ENCODE measurements around the gene NCS1. TPM values are rescaled to one million over a fixed set of nuclear protein-coding genes. Genes with fewer than 3 reads are reported as not detected.

Gene NCS1
- total and polyA plus RNA-seq, 9 of the 15 experiments (the other 6 are each of a cell fraction or from before 2014, with no cell fraction given), result 0.28 to 27.0 (median 9.6) TPM

- no peak overlapping the region for H3K4me2 ChIP-seq (ENCODE audit: insufficient read depth, low read length)
- no peak overlapping the region for H3K9ac ChIP-seq (ENCODE audit: insufficient read depth in 1 of 2, low read depth in 2 of 2, low read length in 2 of 2)
- no peaks in the 10 kb centered on the region for H3K36me3 ChIP-seq (ENCODE audit: control insufficient read depth, insufficient read depth, low read length)
- H3K79me2 ChIP-seq (ENCODE audit: control insufficient read depth, insufficient read depth, low read length), result no peaks in the 10 kb centered on the region
- H3K9me1 ChIP-seq (ENCODE audit: control insufficient read depth, insufficient read depth, low read length), result no peaks in the 10 kb centered on the region
- ChIA-PET POLR2A (interaction anchor here (0.6 to 1.1 kb wide), 6 partner anchors 11 to 260 kb away, joined by 3 read pairs; no protein-coding TSS in a partner anchor), CTCF (ENCODE audit: low intra/inter-chr PET ratio) (no interaction called here)
- in situ Hi-C loops (cut with MboI) (no loop called here), intact Hi-C loops (cut with micrococcal nuclease) (no loop called here)
- no peak overlapping the region for H2AFZ ChIP-seq (ENCODE audit: low read depth, low read length)
- H4K20me1 ChIP-seq (replicated peaks; ENCODE audit: control insufficient read depth, insufficient read depth, low read length), result peaks cover 2% of the 10 kb centered on the region
- H3K27me3 ChIP-seq (ENCODE audit: control insufficient read depth in 2 of 2, insufficient read depth in 2 of 2, low read length in 2 of 2), result peaks cover 68 to 78% of the 10 kb centered on the region in 2 experiments; a peak in 4 of 5 replicates
- no peak overlapping the region for H3K27ac ChIP-seq (ENCODE audit: extremely low read depth, low read depth, low read length)
- no peak for FAIRE-seq
- no peak overlapping the region for H3K4me3 ChIP-seq
- no TSS peak for BruUV-seq (replicated peaks)
- ATAC-seq, result no peak
- peaks cover 0 to 15% of the 10 kb centered on the region in 2 experiments; a peak in 2 of 5 replicates for H3K4me1 ChIP-seq (replicated peaks in 1 of 2; ENCODE audit: control insufficient read depth in 2 of 2, insufficient read depth in 2 of 2, low read length in 2 of 2)
- WGBS (ENCODE audit: insufficient coverage, low coverage, missing lambda C conversion rate), result 0% methylated on average over 10 of the region's 10 CpGs
- no peaks in the 10 kb centered on the region for H3K9me3 ChIP-seq (replicated peaks; ENCODE audit: control insufficient read depth, insufficient read depth, low read depth, low read length)
- no peak for DNase-seq (ENCODE audit: extremely low read depth in 1 of 4, low spot score in 3 of 4)
- no peak for TF ChIP-seq GABPB2 (CRISPR knock-in tag; conservative IDR thresholded peaks at IDR 0.05)
- no peak for TF ChIP-seq NCOA1 (IDR thresholded peaks at IDR 0.05; ENCODE audit: low read depth)
- TF ChIP-seq POLR2H (tag; IDR thresholded peaks at IDR 0.05; ENCODE audit: low read depth), result no peak
- no peak for TF ChIP-seq EZH2 (IDR thresholded peaks at IDR 0.05; ENCODE audit: borderline replicate concordance, low read depth, low read length)
- TF ChIP-seq ZNF133 (CRISPR knock-in tag; IDR thresholded peaks at IDR 0.05), result no peak
- TF ChIP-seq NFE2 (IDR thresholded peaks at IDR 0.05; ENCODE audit: low read depth), result no peak
- no peak for TF ChIP-seq THRA (IDR thresholded peaks at IDR 0.05)
- TF ChIP-seq CBFA2T2 (conservative IDR thresholded peaks at IDR 0.05), result no peak
- no peak for TF ChIP-seq ZBTB40 (IDR thresholded peaks at IDR 0.05)
- TF ChIP-seq ZBTB40 (CRISPR knock-in tag; IDR thresholded peaks at IDR 0.05), result no peak
- TF ChIP-seq ZC3H11A (IDR thresholded peaks at IDR 0.05; ENCODE audit: low read depth, low read length), result no peak
- no peak for TF ChIP-seq ZNF764 (CRISPR knock-in tag; IDR thresholded peaks at IDR 0.05; ENCODE audit: low read depth)
- no peak for TF ChIP-seq ZNF766 (CRISPR knock-in tag; conservative IDR thresholded peaks at IDR 0.05)
Observed at GRCh38 chr9:130263601-130264413, 91.6 kb downstream of the NCS1 start.

All from K562 (cell line).